GM12878 (cell line): ENCODE results near the gene CDC6. TPM values are rescaled to one million over a fixed set of nuclear protein-coding genes. Genes with fewer than 3 reads are reported as not detected.

Source experiments
- ATAC-seq: fragments of 200-7000 bp; cut with Tn5 transposase; 3 replicates; pipeline ENCODE4 v1.9.1; 2020; ENCODE audit warnings: mild to moderate bottlenecking, moderate library complexity
- BruUV-seq: library from RNA; stranded (reverse); fragments of 400-500 nt; replicated peaks from 2 replicates; lab custom pipeline; 2021; lab: Mats Ljungman, UMichigan
- CTCF ChIA-PET: fragments of 300-600 bp; sonication (Branson Sonifier 250); formaldehyde crosslinking; extraction: SDS; loops from one replicate; lab custom pipeline; 2021; ENCODE audit warnings: inconsistent platforms; lab: Yijun Ruan, JAX
- POLR2A ChIA-PET: fragments of 350-600 bp; formaldehyde crosslinking; extraction: SDS; loops from one replicate; lab custom pipeline; 2021; ENCODE audit warnings: inconsistent platforms; lab: Charles Lee
- RAD21 ChIA-PET: fragments of 300-600 bp; sonication (Branson Sonifier 250); formaldehyde crosslinking; loops from one replicate; lab custom pipeline; 2023; ENCODE audit warnings: antibody characterized with exemption; ENCODE audit not compliant: unreplicated experiment; lab: Charles Lee
- SMC1A ChIA-PET: fragments of 300-600 bp; sonication (Branson Sonifier 250); formaldehyde crosslinking; loops from one replicate; lab custom pipeline; 2023; ENCODE audit not compliant: unreplicated experiment, uncharacterized antibody; lab: Charles Lee
- DNase-seq: peaks from one replicate; pipeline ENCODE4 v3.0.0-alpha.2; 2011; ENCODE audit warnings: low read depth, low spot score
- FAIRE-seq: peaks from 3 replicates; lab custom pipeline; 2011; peaks lifted over from hg19 to GRCh38; lab: Jason Lieb, UNC
- H2AFZ ChIP-seq: 2 replicates; pipeline ENCODE4 v1.6.0; 2011; ENCODE audit warnings: low read depth, low read length, control low read depth; ENCODE audit not compliant: control insufficient read depth
- H3K27ac ChIP-seq: 2 replicates; pipeline ENCODE4 v1.5.1; 2011; ENCODE audit warnings: control low read depth; ENCODE audit not compliant: control insufficient read depth, insufficient read depth
- H3K27me3 ChIP-seq, 2 experiments: replicated peaks in 1 of 2; 2 replicates each; pipeline versions ENCODE4 v1.6.0 to v1.6.1; 2011; ENCODE audit warnings: low read length in 1 of 2; ENCODE audit not compliant: control insufficient read depth in 2 of 2, insufficient read depth in 2 of 2
- H3K36me3 ChIP-seq, 2 experiments: 2 replicates each; pipeline ENCODE4 v1.5.1; 2011; ENCODE audit warnings: low read length in 1 of 2; ENCODE audit not compliant: control insufficient read depth in 2 of 2, insufficient read depth in 2 of 2
- H3K4me1 ChIP-seq: 2 replicates; pipeline ENCODE4 v1.6.1; 2011; ENCODE audit warnings: mild to moderate bottlenecking, low read length, moderate library complexity, mixed read lengths; ENCODE audit not compliant: control insufficient read depth, insufficient read depth
- H3K4me2 ChIP-seq: 2 replicates; pipeline ENCODE4 v1.6.0; 2011; ENCODE audit warnings: control low read depth; ENCODE audit not compliant: control insufficient read depth, insufficient read depth
- H3K4me3 ChIP-seq: fragments of 200-600 bp; sonication (generic); 2 replicates; pipeline ENCODE4 v1.5.1; 2016
- H3K79me2 ChIP-seq: 2 replicates; pipeline ENCODE4 v1.6.0; 2011; ENCODE audit warnings: low read length; ENCODE audit not compliant: control insufficient read depth, insufficient read depth
- H3K9ac ChIP-seq: 2 replicates; pipeline ENCODE4 v1.8.0; 2011; ENCODE audit warnings: low read length, control low read depth, mixed read lengths; ENCODE audit not compliant: control insufficient read depth, insufficient read depth
- H3K9me3 ChIP-seq: replicated peaks from 3 replicates; pipeline ENCODE4 v1.5.1; 2011; ENCODE audit warnings: mild to moderate bottlenecking, low read length; ENCODE audit not compliant: control insufficient read depth, insufficient read depth
- H4K20me1 ChIP-seq: 2 replicates; pipeline ENCODE4 v1.6.0; 2011; ENCODE audit not compliant: control insufficient read depth, insufficient read depth
- CBX5 ChIP-seq: sonication (generic); IDR thresholded peaks from 2 replicates; pipeline ENCODE4 v1.6.1; 2016; ENCODE audit warnings: low read depth, moderate library complexity, mild to moderate bottlenecking, inconsistent platforms
- EGR1 ChIP-seq, 2 experiments: IDR thresholded peaks; 1 replicate in 1 of 2; 2 replicates in 1 of 2; pipeline ENCODE4 v1.6.1; 2011 to 2012; ENCODE audit warnings: low read depth in 2 of 2, low read length in 2 of 2, borderline replicate concordance in 1 of 2, mild to moderate bottlenecking in 1 of 2, moderate library complexity in 1 of 2
- IRF4 ChIP-seq: IDR thresholded peaks from 2 replicates; pipeline ENCODE4 v1.6.1; 2011; ENCODE audit warnings: low read depth, low read length
- JUND ChIP-seq: IDR thresholded peaks from 2 replicates; pipeline ENCODE4 v1.6.1; 2012; ENCODE audit warnings: low read depth, mild to moderate bottlenecking, low read length, improper control_type of control experiment, moderate library complexity
- NFXL1 ChIP-seq: fragments of 450-650 bp; IDR thresholded peaks from 2 replicates; pipeline ENCODE4 v1.6.1; 2017; ENCODE audit warnings: antibody characterized with exemption, mild to moderate bottlenecking, borderline replicate concordance
- RAD51 ChIP-seq: fragments of 450-650 bp; IDR thresholded peaks from 2 replicates; pipeline ENCODE4 v1.6.1; 2016; ENCODE audit warnings: moderate library complexity, mild to moderate bottlenecking, inconsistent platforms
- YBX1 ChIP-seq: fragments of 450-650 bp; IDR thresholded peaks from 2 replicates; pipeline ENCODE4 v1.6.1; 2016; ENCODE audit warnings: antibody characterized with exemption
- WGBS: methylation state at CpG from one replicate; pipeline ENCODE4 v1.1.6; 2016; ENCODE audit warnings: low lambda C conversion rate; ENCODE audit not compliant: insufficient replicate concordance, insufficient coverage; ENCODE audit errors: missing lambda C conversion rate; 5-methylcytosine and 5-hydroxymethylcytosine counted together
- in situ Hi-C: fragments of 300-500 bp; cut with MboI; formaldehyde crosslinking; loops from 9 replicates; pipeline ENCODE4 v1.14.3; 2018; ENCODE audit warnings: mixed read lengths
- intact Hi-C: fragments of 100-400 bp; cut with micrococcal nuclease; formaldehyde crosslinking; loops from one replicate; pipeline ENCODE4 v1.14.2; 2022; ENCODE audit not compliant: unreplicated experiment
- polyA plus RNA-seq, 11 experiments: library from polyadenylated mRNA; depleted of rRNA in 4 of 11; unstranded in 6 of 11; stranded (reverse) in 5 of 11; fragments of >200 nt; fragmentation: Nextera tagmentation in 4 of 11; fragmentation: Illumina TruSeq in 1 of 11; extraction: Ambion mirVana in 4 of 11; extraction: Trizol in 1 of 11; gene quantifications; 1 replicate in 1 of 11; 2 replicates in 10 of 11; pipeline versions ENCODE4 v1.2.1 to v1.2.3, GENCODE V29; 2011 to 2016; ENCODE audit warnings: inconsistent platforms in 2 of 11, missing spikeins in 2 of 11, low read depth in 1 of 11
- total RNA-seq, 4 experiments: library from RNA; depleted of rRNA in 3 of 4; stranded (reverse); fragments of >200 nt in 3 of 4; fragmentation: Illumina TruSeq in 1 of 4; extraction: Trizol in 1 of 4; gene quantifications; 2 replicates each; pipeline versions ENCODE4 v1.2.1 to v1.2.3, GENCODE V29; 2013 to 2021
- TF ChIP-seq, protein P1 (sequence below): fragments of 450-650 bp; IDR thresholded peaks from 2 replicates; pipeline ENCODE4 v1.6.1; 2016; ENCODE audit warnings: mild to moderate bottlenecking

CDC6 gene
- total and polyA plus RNA-seq, 10 of the 15 experiments (the other 5 are each of a cell fraction or from before 2014, with no cell fraction given), result 13.3 to 60.9 (median 47.6) TPM

DNA sequence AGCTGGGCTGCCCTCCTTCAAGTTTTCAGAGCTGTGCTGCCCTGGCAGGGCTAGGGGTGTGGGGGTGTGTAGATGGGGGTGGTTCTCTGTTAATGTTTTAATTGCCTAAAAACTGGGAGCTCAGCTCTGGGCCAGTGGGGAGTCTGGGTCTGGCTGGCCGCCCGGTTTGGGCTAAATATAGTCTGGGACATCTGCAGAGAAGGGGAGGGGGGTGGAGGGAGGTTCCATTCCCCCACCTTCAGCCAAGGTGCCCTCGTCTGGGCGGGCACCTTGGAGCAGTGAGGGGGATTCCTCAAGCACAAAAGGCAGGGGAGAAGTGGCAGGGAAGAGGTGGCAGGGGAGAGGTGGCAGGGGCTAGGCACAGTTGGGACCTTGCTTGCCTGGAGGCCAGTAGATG, 34.3 kb downstream of the CDC6 start:
- no peak for FAIRE-seq

More for the DNA sequence above, 34.3 kb downstream of the CDC6 start:
- ATAC-seq (no peak), DNase-seq (no peak)
- no peak for TF ChIP-seq YBX1
- TF ChIP-seq RAD51, result no peak
- no peak for TF ChIP-seq NFXL1
- 0 out of 3 replicates have a peak, but pooled peaks of 1 of the 2 experiments have one; percentile 14 for TF ChIP-seq EGR1 (IDR thresholded peaks at IDR 0.05; ENCODE audit: borderline replicate concordance in 1 of 2, low read depth in 2 of 2, low read length in 2 of 2)
- TF ChIP-seq JUND, result no peak
- TF ChIP-seq IRF4, result no peak
- TF ChIP-seq CBX5, result no peak
- TF ChIP-seq, protein P1, sequence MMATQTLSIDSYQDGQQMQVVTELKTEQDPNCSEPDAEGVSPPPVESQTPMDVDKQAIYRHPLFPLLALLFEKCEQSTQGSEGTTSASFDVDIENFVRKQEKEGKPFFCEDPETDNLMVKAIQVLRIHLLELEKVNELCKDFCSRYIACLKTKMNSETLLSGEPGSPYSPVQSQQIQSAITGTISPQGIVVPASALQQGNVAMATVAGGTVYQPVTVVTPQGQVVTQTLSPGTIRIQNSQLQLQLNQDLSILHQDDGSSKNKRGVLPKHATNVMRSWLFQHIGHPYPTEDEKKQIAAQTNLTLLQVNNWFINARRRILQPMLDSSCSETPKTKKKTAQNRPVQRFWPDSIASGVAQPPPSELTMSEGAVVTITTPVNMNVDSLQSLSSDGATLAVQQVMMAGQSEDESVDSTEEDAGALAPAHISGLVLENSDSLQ, result no peak
- Histone ChIP-seq H3K4me1 (peaks cover 58% of the 10 kb centered on the region), H3K4me3 (peak overlapping the region; percentile 91), H3K27ac (peak overlapping the region; percentile 96), H3K79me2 (peaks cover 89% of the 10 kb centered on the region), H4K20me1 (no peaks in the 10 kb centered on the region), H2AFZ (no peak overlapping the region), H3K4me2 (peak overlapping the region; percentile 100), H3K9ac (peak overlapping the region; percentile 91), H3K36me3 (no peaks in the 10 kb centered on the region), H3K27me3 (no peaks in the 10 kb centered on the region), H3K9me3 (no peaks in the 10 kb centered on the region)
- ChIA-PET POLR2A (interaction anchor here (0.6 to 7.0 kb wide), 4 partner anchors 11 to 1644 kb away, joined by 3 to 123 read pairs (median 5); partner anchors contain the start of gene RARA), CTCF (interaction anchor here (1.3 to 8.4 kb wide), 2 partner anchors 12 to 19 kb away, joined by 5 to 90 read pairs; partner anchors contain the start of gene RARA), SMC1A (interaction anchor here (0.5 to 11.2 kb wide), 4 partner anchors 14 to 79 kb away, joined by 3 to 172 read pairs (median 4); partner anchors contain the start of gene RARA), RAD21 (interaction anchor here (1.5 to 12.6 kb wide), 4 partner anchors 12 to 32 kb away, joined by 3 to 156 read pairs (median 21); partner anchors contain the start of gene RARA)
- TSS peak; percentile 81 for BruUV-seq
- WGBS, result 2% methylated on average over 4 of the region's 4 CpGs
- in situ Hi-C loops, result loop anchor here (10.0 kb wide), 1 partner anchor 1353 kb away; no protein-coding TSS in a partner anchor
- intact Hi-C loops, result loop anchor here (5.0 kb wide), 2 partner anchors 35 to 1350 kb away; no protein-coding TSS in a partner anchor
